GM12878 (cell line): ENCODE measurements around the gene PTPRD.

ENCODE experiments used
- BHLHE40 ChIP-seq, 2 experiments: fragments of 450-650 bp in 1 of 2; IDR thresholded peaks; 2 replicates each; pipeline ENCODE4 v1.6.1; 2011 to 2017; ENCODE audit warnings: low read depth in 2 of 2, borderline replicate concordance in 1 of 2, improper control_type of control experiment in 1 of 2, low read length in 1 of 2, mild to moderate bottlenecking in 1 of 2
- ESRRA ChIP-seq: IDR thresholded peaks from 2 replicates; pipeline ENCODE4 v1.6.1; 2012; ENCODE audit warnings: mild to moderate bottlenecking, low read length, improper control_type of control experiment
- HDAC2 ChIP-seq: fragments of 200-600 bp; sonication (generic); IDR thresholded peaks from 2 replicates; pipeline ENCODE4 v1.6.1; 2017
- PML ChIP-seq: IDR thresholded peaks from 2 replicates; pipeline ENCODE4 v1.6.1; 2012; ENCODE audit warnings: low read length, inconsistent platforms
- SIN3A ChIP-seq: IDR thresholded peaks from 2 replicates; pipeline ENCODE4 v1.6.1; 2012; ENCODE audit warnings: low read depth, low read length, improper control_type of control experiment
- SIX5 ChIP-seq: IDR thresholded peaks from 2 replicates; pipeline ENCODE4 v1.6.1; 2011; ENCODE audit warnings: mild to moderate bottlenecking, low read depth, low read length, moderate library complexity; ENCODE audit not compliant: severe bottlenecking
- SP1 ChIP-seq: IDR thresholded peaks from one replicate; pipeline ENCODE4 v1.6.1; 2011; ENCODE audit warnings: low read depth, low read length
- TAF1 ChIP-seq: IDR thresholded peaks from 2 replicates; pipeline ENCODE4 v1.6.1; 2011; ENCODE audit warnings: mild to moderate bottlenecking, low read depth, low read length, borderline replicate concordance
- TBL1XR1 ChIP-seq: IDR thresholded peaks from 2 replicates; pipeline ENCODE4 v1.6.1; 2012; ENCODE audit warnings: low read depth, low read length, improper control_type of control experiment
- TCF7 ChIP-seq: IDR thresholded peaks from 2 replicates; pipeline ENCODE4 v1.6.1; 2014; ENCODE audit warnings: antibody characterized with exemption, borderline replicate concordance
- ZZZ3 ChIP-seq: IDR thresholded peaks from 2 replicates; pipeline ENCODE4 v1.6.1; 2011; ENCODE audit warnings: low read depth; ENCODE audit not compliant: control insufficient read depth, insufficient read length
- TF ChIP-seq, protein P1 (sequence below), 3 experiments: IDR thresholded peaks in 2 of 3; conservative IDR thresholded peaks in 1 of 3; 2 replicates each; pipeline ENCODE4 v1.5.1; 2011; ENCODE audit warnings: low read depth in 3 of 3, low read length in 3 of 3, mild to moderate bottlenecking in 3 of 3, control low read depth in 2 of 3, moderate library complexity in 2 of 3, inconsistent platforms in 1 of 3, mixed read lengths in 1 of 3; ENCODE audit not compliant: control insufficient read depth in 2 of 3, insufficient read depth in 1 of 3; ENCODE audit errors: extremely low read depth in 1 of 3
- TF ChIP-seq, protein P2 (sequence below): IDR thresholded peaks from 2 replicates; pipeline ENCODE4 v1.6.1; 2011; ENCODE audit warnings: mild to moderate bottlenecking, low read depth, low read length, moderate library complexity; ENCODE audit not compliant: insufficient replicate concordance

- TF ChIP-seq BHLHE40 (IDR thresholded peaks at IDR 0.05; ENCODE audit: borderline replicate concordance in 1 of 2, low read depth in 2 of 2, low read length in 1 of 2) (no peak), TCF7 (no peak), ZZZ3 (no peak), SIX5 (no peak), ESRRA (no peak), TBL1XR1 (no peak), SP1 (no peak), PML (no peak), SIN3A (no peak), HDAC2 (no peak), TAF1 (no peak)
- TF ChIP-seq, protein P1, sequence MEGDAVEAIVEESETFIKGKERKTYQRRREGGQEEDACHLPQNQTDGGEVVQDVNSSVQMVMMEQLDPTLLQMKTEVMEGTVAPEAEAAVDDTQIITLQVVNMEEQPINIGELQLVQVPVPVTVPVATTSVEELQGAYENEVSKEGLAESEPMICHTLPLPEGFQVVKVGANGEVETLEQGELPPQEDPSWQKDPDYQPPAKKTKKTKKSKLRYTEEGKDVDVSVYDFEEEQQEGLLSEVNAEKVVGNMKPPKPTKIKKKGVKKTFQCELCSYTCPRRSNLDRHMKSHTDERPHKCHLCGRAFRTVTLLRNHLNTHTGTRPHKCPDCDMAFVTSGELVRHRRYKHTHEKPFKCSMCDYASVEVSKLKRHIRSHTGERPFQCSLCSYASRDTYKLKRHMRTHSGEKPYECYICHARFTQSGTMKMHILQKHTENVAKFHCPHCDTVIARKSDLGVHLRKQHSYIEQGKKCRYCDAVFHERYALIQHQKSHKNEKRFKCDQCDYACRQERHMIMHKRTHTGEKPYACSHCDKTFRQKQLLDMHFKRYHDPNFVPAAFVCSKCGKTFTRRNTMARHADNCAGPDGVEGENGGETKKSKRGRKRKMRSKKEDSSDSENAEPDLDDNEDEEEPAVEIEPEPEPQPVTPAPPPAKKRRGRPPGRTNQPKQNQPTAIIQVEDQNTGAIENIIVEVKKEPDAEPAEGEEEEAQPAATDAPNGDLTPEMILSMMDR (IDR thresholded peaks at IDR 0.05 in 2 of 3, conservative IDR thresholded peaks at IDR 0.05 in 1 of 3; ENCODE audit: control insufficient read depth in 2 of 3, extremely low read depth in 1 of 3, insufficient read depth in 1 of 3, low read depth in 3 of 3, low read length in 3 of 3): no peak
- TF ChIP-seq, protein P2, sequence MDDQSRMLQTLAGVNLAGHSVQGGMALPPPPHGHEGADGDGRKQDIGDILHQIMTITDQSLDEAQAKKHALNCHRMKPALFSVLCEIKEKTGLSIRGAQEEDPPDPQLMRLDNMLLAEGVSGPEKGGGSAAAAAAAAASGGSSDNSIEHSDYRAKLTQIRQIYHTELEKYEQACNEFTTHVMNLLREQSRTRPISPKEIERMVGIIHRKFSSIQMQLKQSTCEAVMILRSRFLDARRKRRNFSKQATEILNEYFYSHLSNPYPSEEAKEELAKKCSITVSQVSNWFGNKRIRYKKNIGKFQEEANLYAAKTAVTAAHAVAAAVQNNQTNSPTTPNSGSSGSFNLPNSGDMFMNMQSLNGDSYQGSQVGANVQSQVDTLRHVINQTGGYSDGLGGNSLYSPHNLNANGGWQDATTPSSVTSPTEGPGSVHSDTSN: no peak
These were observed 2308.1 kb downstream of the PTPRD start for GRCh38 chr9:8304720-8305119.
